Upper lobe of left lung (tissue), 6 donors: ENCODE measurements around the gene KLHL29. TPM values are rescaled to one million over a fixed set of nuclear protein-coding genes. Genes with fewer than 3 reads are reported as not detected.

ENCODE experiments used
- ATAC-seq, 2 donors: fragments of 200-7000 bp; cut with Tn5 transposase; one replicate each; pipeline ENCODE4 v1.9.1; 2022; ENCODE audit warnings: mild to moderate bottlenecking in 2 of 2, moderate library complexity in 2 of 2; ENCODE audit not compliant: low FRiP score in 2 of 2
- DNase-seq, 2 donors: peaks; one replicate each; pipeline ENCODE4 v3.0.0-alpha.2; 2019 to 2020
- H3K27ac ChIP-seq, 4 donors: fragments of 200-600 bp; sonication (generic); one replicate each; pipeline ENCODE4 v1.5.1; 2016 to 2019
- H3K27me3 ChIP-seq, 4 donors: fragments of 200-600 bp; sonication (generic); one replicate each; pipeline ENCODE4 v1.5.1; 2017 to 2019
- H3K36me3 ChIP-seq, 4 donors: fragments of 200-600 bp; sonication (generic); one replicate each; pipeline ENCODE4 v1.5.1; 2016 to 2019
- H3K4me1 ChIP-seq, 4 donors: fragments of 200-600 bp; sonication (generic); one replicate each; pipeline ENCODE4 v1.5.1; 2018 to 2019
- H3K4me3 ChIP-seq, 4 donors: fragments of 200-600 bp; sonication (generic); one replicate each; pipeline ENCODE4 v1.5.1; 2017 to 2019; ENCODE audit warnings: mild to moderate bottlenecking in 2 of 4, moderate library complexity in 1 of 4
- H3K9me3 ChIP-seq, 4 donors: fragments of 200-600 bp; sonication (generic); one replicate each; pipeline ENCODE4 v1.5.1; 2018 to 2019
- CTCF ChIP-seq, 6 experiments: fragments of 450-650 bp in 4 of 6; fragments of 200-600 bp in 2 of 6; sonication (generic) in 2 of 6; IDR thresholded peaks; one replicate each; pipeline ENCODE4 v1.5.1; 2016 to 2019; ENCODE audit warnings: antibody characterized with exemption in 6 of 6
- EP300 ChIP-seq, 4 donors: sonication (generic); formaldehyde crosslinking; IDR thresholded peaks; one replicate each; pipeline ENCODE4 v1.5.1; 2017; ENCODE audit warnings: antibody characterized with exemption in 4 of 4, control low read depth in 2 of 4
- POLR2A ChIP-seq, 4 donors: fragments of 450-650 bp; IDR thresholded peaks; one replicate each; pipeline ENCODE4 v1.5.1; 2016 to 2017; ENCODE audit warnings: antibody characterized with exemption in 4 of 4, mild to moderate bottlenecking in 2 of 4
- POLR2AphosphoS5 ChIP-seq, 2 donors: sonication (generic); formaldehyde crosslinking; IDR thresholded peaks; one replicate each; pipeline ENCODE4 v1.5.1; 2017; ENCODE audit warnings: antibody characterized with exemption in 2 of 2
- whole genome bisulfite sequencing, 2 donors: methylation state at CpG; one replicate each; pipeline ENCODE4 v1.1.5; 2017 to 2018; 5-methylcytosine and 5-hydroxymethylcytosine counted together
- total RNA-seq, 6 donors: library from RNA; depleted of rRNA in 4 of 6; stranded (reverse); fragments of >200 nt in 4 of 6; gene quantifications; one replicate each; pipeline versions ENCODE4 v1.1.0 to v1.2.1, GENCODE V29; 2016 to 2021
- donor health status: DM: no; HTN: no; CAD: no; lungs with moderate emphysema.
- donor health status: DM: no; HTN: yes; CAD: no; lungs with severe emphysema.

Gene KLHL29
- total RNA-seq, 6 donors from 2014 or later = 8.6 to 34.4 (median 18.2) TPM

- Histone ChIP-seq H3K36me3 (peaks cover 0 to 3% (median 0%) of the 10 kb centered on the region in 4 donors), H3K27me3 (no peaks in the 10 kb centered on the region), H3K27ac (no peak overlapping the region), H3K4me3 (no peak overlapping the region), H3K4me1 (peaks cover 0 to 13% (median 8%) of the 10 kb centered on the region in 4 donors), H3K9me3 (no peaks in the 10 kb centered on the region)
- DNase-seq (no peak), ATAC-seq (no peak)
- no peak for TF ChIP-seq EP300 (IDR thresholded peaks at IDR 0.05)
- no peak for TF ChIP-seq POLR2AphosphoS5 (IDR thresholded peaks at IDR 0.05)
- no peak for TF ChIP-seq CTCF (IDR thresholded peaks at IDR 0.05)
- no peak for TF ChIP-seq POLR2A (IDR thresholded peaks at IDR 0.05)
- WGBS, 2 donors = 85 to 87% methylated on average over 20 of the region's 20 CpGs
Measured at GRCh38 chr2:23559561-23560239, 174.7 kb downstream of the KLHL29 start.

- Histone ChIP-seq H3K9me3 (no peaks in the 10 kb centered on the region), H3K4me3 (no peak overlapping the region), H3K27me3 (no peaks in the 10 kb centered on the region), H3K4me1 (peaks cover 0 to 21% (median 8%) of the 10 kb centered on the region in 4 donors), H3K27ac (no peak overlapping the region), H3K36me3 (peaks cover 0 to 3% (median 0%) of the 10 kb centered on the region in 4 donors)
- 92 to 98% methylated on average over 7 of the region's 7 CpGs for WGBS, 2 donors
- peak in 1 of 2 donors; percentile 72 for ATAC-seq
- TF ChIP-seq POLR2A (IDR thresholded peaks at IDR 0.05) (no peak), CTCF (IDR thresholded peaks at IDR 0.05) (no peak), POLR2AphosphoS5 (IDR thresholded peaks at IDR 0.05) (no peak)
- no peak for DNase-seq
Measured at GRCh38 chr2:23561088-23561487, 176.1 kb downstream of the KLHL29 start.

DNA sequence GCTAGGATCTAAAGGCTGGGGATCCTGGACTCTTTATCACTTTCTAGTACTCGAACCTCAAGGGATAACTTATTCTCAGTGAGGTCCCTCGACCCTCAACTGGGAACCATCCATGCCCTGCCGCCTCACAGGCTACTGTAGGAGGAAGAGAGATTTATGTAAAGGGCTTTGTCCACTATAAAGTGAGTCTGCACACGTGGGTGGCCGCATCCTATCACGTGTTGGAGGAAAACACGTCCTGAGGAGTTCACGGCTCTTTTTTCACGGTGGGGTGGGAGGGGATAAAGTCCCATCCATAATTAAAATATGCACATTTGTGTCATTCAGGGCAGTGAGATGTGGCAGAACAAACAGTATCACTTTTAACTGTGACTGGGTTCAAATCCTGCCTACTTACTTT, 176.6 kb downstream of the KLHL29 start:
- Histone ChIP-seq H3K4me1 (peaks cover 0 to 21% (median 8%) of the 10 kb centered on the region in 4 donors), H3K36me3 (peaks cover 0 to 3% (median 0%) of the 10 kb centered on the region in 4 donors), H3K27me3 (no peaks in the 10 kb centered on the region), H3K27ac (no peak overlapping the region), H3K9me3 (no peaks in the 10 kb centered on the region), H3K4me3 (no peak overlapping the region)
- TF ChIP-seq CTCF (IDR thresholded peaks at IDR 0.05) (no peak), EP300 (IDR thresholded peaks at IDR 0.05) (no peak), POLR2AphosphoS5 (IDR thresholded peaks at IDR 0.05) (no peak), POLR2A (IDR thresholded peaks at IDR 0.05) (no peak)
- ATAC-seq (no peak), DNase-seq (no peak)
- WGBS, 2 donors = 84 to 90% methylated on average over 9 of the region's 9 CpGs

DNA sequence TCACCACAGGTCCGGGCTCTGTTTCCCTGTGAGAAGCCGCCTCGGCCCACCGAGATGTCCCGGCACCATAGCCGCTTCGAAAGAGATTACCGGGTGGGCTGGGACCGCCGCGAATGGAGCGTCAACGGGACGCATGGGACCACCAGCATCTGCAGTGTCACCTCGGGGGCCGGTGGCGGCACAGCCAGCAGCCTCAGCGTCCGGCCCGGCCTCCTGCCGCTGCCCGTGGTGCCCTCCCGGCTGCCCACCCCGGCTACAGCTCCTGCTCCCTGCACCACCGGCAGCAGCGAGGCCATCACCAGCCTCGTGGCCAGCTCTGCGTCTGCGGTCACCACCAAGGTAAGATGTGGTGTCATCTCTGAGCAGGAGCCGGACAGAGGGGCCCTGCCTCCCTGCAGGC, 177.2 kb downstream of the KLHL29 start:
- Histone ChIP-seq H3K36me3 (peaks cover 0 to 3% (median 0%) of the 10 kb centered on the region in 4 donors), H3K9me3 (no peaks in the 10 kb centered on the region), H3K4me3 (no peak overlapping the region), H3K4me1 (peaks cover 0 to 21% (median 8%) of the 10 kb centered on the region in 4 donors), H3K27me3 (no peaks in the 10 kb centered on the region), H3K27ac (peak overlapping the region in 1 of 4 donors; percentile 15)
- ATAC-seq = no peak
- TF ChIP-seq EP300 (IDR thresholded peaks at IDR 0.05) = no peak
- no peak for TF ChIP-seq CTCF (IDR thresholded peaks at IDR 0.05)
- no peak for TF ChIP-seq POLR2AphosphoS5 (IDR thresholded peaks at IDR 0.05)
- no peak for TF ChIP-seq POLR2A (IDR thresholded peaks at IDR 0.05)
- peak in 1 of 2 donors; percentile 68 for DNase-seq
- WGBS, 2 donors = 95 to 97% methylated on average over 20 to 30 of the region's 30 CpGs

- ATAC-seq (no peak), DNase-seq (peak in 1 of 2 donors; percentile 75)
- H3K36me3 ChIP-seq = peaks cover 0 to 3% (median 0%) of the 10 kb centered on the region in 4 donors
- H3K4me1 ChIP-seq = peaks cover 0 to 21% (median 8%) of the 10 kb centered on the region in 4 donors
- 78 to 100% methylated on average over 1 to 10 of the region's 10 CpGs for WGBS, 2 donors
- no peaks in the 10 kb centered on the region for H3K27me3 ChIP-seq
- no peak overlapping the region for H3K4me3 ChIP-seq
- TF ChIP-seq EP300 (IDR thresholded peaks at IDR 0.05) (no peak), CTCF (IDR thresholded peaks at IDR 0.05) (no peak), POLR2AphosphoS5 (IDR thresholded peaks at IDR 0.05) (no peak), POLR2A (IDR thresholded peaks at IDR 0.05) (no peak)
- no peaks in the 10 kb centered on the region for H3K9me3 ChIP-seq
- peak overlapping the region in 2 of 4 donors; percentile 38 to 80 for H3K27ac ChIP-seq
Measured at GRCh38 chr2:23563151-23563550, 178.2 kb downstream of the KLHL29 start.
